ENCODE results near the gene DCC. TPM values are rescaled to one million over a fixed set of nuclear protein-coding genes. Genes with fewer than 3 reads are reported as not detected.

The DCC gene
- total RNA-seq, 1 donor from 2014 or later = 0.24 TPM

GRCh38 chr18:53489266-53489665 is 1149.3 kb downstream of the DCC start:
- Mint-ChIP-seq H3K27ac (ENCODE audit: unreplicated experiment) (no peak overlapping the region), H3K36me3 (ENCODE audit: unreplicated experiment) (no peaks in the 10 kb centered on the region), H3K4me1 (ENCODE audit: unreplicated experiment) (peaks cover 2% of the 10 kb centered on the region), H3K4me3 (ENCODE audit: unreplicated experiment) (no peak overlapping the region), H3K9me3 (ENCODE audit: unreplicated experiment) (peaks cover 13% of the 10 kb centered on the region), H3K27me3 (ENCODE audit: unreplicated experiment) (no peaks in the 10 kb centered on the region)
- DNase-seq (ENCODE audit: extremely low spot score, unreplicated experiment) = no peak
- TF ChIP-seq, protein P1, sequence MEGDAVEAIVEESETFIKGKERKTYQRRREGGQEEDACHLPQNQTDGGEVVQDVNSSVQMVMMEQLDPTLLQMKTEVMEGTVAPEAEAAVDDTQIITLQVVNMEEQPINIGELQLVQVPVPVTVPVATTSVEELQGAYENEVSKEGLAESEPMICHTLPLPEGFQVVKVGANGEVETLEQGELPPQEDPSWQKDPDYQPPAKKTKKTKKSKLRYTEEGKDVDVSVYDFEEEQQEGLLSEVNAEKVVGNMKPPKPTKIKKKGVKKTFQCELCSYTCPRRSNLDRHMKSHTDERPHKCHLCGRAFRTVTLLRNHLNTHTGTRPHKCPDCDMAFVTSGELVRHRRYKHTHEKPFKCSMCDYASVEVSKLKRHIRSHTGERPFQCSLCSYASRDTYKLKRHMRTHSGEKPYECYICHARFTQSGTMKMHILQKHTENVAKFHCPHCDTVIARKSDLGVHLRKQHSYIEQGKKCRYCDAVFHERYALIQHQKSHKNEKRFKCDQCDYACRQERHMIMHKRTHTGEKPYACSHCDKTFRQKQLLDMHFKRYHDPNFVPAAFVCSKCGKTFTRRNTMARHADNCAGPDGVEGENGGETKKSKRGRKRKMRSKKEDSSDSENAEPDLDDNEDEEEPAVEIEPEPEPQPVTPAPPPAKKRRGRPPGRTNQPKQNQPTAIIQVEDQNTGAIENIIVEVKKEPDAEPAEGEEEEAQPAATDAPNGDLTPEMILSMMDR (IDR thresholded peaks at IDR 0.05) = no peak

DNA sequence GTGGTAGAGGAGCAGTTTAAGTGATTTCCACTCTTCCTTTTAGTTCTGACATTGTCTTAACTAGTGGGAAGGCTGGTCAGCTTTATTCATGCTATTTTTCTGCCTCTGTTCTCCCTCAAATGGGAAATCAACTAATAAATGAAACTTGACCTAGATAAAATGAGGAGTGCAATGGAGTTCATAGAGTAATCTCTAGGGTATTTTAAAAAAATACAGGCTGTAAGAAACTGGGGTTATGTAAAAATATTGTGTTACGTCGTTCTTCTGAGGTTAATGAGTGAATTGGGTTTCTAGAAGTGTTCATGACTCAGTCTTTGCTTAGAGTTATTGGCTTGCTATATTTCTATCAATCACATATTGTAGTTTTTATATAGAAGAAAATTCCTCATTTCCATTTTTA is 1150.0 kb downstream of the DCC start:
- H3K4me1 Mint-ChIP-seq (ENCODE audit: unreplicated experiment) = peaks cover 2% of the 10 kb centered on the region
- no peak for DNase-seq (ENCODE audit: extremely low spot score, unreplicated experiment)
- H3K4me3 Mint-ChIP-seq (ENCODE audit: unreplicated experiment) = no peak overlapping the region
- H3K36me3 Mint-ChIP-seq (ENCODE audit: unreplicated experiment) = no peaks in the 10 kb centered on the region
- TF ChIP-seq, protein P1 (IDR thresholded peaks at IDR 0.05) = no peak
- peaks cover 13% of the 10 kb centered on the region for H3K9me3 Mint-ChIP-seq (ENCODE audit: unreplicated experiment)
- H3K27me3 Mint-ChIP-seq (ENCODE audit: unreplicated experiment) = no peaks in the 10 kb centered on the region
- H3K27ac Mint-ChIP-seq (ENCODE audit: unreplicated experiment) = no peak overlapping the region

DNA sequence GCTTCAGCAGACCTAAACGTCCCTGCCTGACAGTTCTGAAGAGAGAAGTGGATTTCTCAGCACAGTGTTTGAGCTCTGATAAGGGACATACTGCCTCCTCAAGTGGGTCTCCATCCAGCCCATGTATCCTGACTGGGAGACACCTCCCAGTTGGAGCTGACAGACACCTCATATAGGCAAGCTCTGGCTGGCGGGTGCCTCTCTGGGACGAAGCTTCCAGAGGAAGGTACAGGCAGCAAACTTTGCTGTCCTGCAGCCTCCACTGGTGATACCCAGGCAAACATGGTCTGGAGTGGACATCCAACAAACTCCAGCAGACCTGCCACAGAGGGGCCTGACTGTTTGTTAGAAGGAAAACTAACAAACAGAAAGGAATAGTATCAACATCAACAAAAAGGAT is 1156.0 kb downstream of the DCC start:
- no peak overlapping the region for H3K4me3 Mint-ChIP-seq (ENCODE audit: unreplicated experiment)
- DNase-seq (ENCODE audit: extremely low spot score, unreplicated experiment) = no peak
- H3K9me3 Mint-ChIP-seq (ENCODE audit: unreplicated experiment) = peaks cover 13% of the 10 kb centered on the region
- H3K36me3 Mint-ChIP-seq (ENCODE audit: unreplicated experiment) = no peaks in the 10 kb centered on the region
- H3K27me3 Mint-ChIP-seq (ENCODE audit: unreplicated experiment) = no peaks in the 10 kb centered on the region
- no peaks in the 10 kb centered on the region for H3K4me1 Mint-ChIP-seq (ENCODE audit: unreplicated experiment)
- TF ChIP-seq, protein P1 (IDR thresholded peaks at IDR 0.05) = no peak
- H3K27ac Mint-ChIP-seq (ENCODE audit: unreplicated experiment) = no peak overlapping the region

DNA sequence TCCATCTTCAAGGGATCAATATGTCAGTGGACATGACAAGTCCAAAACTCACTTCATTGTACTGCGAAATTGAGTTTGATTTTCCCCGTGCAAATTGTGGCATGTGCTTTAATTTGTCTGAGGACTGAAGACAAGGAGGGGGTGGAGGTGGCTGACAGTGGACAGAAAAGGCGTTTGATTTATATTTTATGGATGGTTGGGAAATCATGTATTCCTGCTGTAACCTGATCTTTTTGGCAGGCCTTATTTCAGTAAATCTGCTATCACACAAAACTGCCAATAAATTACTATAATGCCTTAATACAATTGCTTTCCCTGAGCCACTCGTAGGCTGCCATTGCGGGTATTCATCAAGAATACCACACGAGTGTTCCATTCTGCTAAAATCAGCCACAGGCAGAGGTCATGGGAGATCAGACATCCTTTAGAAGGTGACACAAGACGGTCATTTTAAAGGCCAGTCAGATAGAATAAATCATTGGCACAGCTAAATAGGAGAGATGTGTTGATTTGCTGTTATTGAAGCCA is 1164.0 kb downstream of the DCC start:
- Mint-ChIP-seq H3K36me3 (ENCODE audit: unreplicated experiment) (no peaks in the 10 kb centered on the region), H3K4me3 (ENCODE audit: unreplicated experiment) (no peak overlapping the region), H3K27ac (ENCODE audit: unreplicated experiment) (no peak overlapping the region), H3K4me1 (ENCODE audit: unreplicated experiment) (no peaks in the 10 kb centered on the region), H3K27me3 (ENCODE audit: unreplicated experiment) (no peaks in the 10 kb centered on the region), H3K9me3 (ENCODE audit: unreplicated experiment) (peaks cover 10% of the 10 kb centered on the region)
- TF ChIP-seq, protein P1 (IDR thresholded peaks at IDR 0.05) = no peak
- DNase-seq (ENCODE audit: extremely low spot score, unreplicated experiment) = no peak

DNA sequence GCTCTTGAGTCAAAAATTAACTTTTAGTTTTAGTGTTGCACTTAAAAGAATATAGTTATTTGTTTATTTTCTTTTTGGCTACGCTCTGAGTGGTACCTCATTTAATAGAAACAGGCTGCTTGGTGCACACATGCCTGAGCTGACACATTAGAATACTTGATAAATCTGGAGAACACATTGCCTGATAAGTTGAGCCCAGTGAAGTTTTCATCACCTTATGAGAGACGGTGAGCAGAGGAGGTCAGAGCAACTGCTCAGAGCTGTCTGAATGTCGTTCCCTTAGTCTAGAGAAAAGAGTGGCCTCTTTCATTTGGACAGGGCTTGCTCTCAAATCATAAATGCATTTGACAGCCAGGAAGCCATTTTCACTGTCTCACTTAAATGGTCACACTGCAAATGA is 1168.5 kb downstream of the DCC start:
- no peaks in the 10 kb centered on the region for H3K36me3 Mint-ChIP-seq (ENCODE audit: unreplicated experiment)
- H3K9me3 Mint-ChIP-seq (ENCODE audit: unreplicated experiment) = peaks cover 21% of the 10 kb centered on the region
- no peak for DNase-seq (ENCODE audit: extremely low spot score, unreplicated experiment)
- no peaks in the 10 kb centered on the region for H3K4me1 Mint-ChIP-seq (ENCODE audit: unreplicated experiment)
- no peak overlapping the region for H3K4me3 Mint-ChIP-seq (ENCODE audit: unreplicated experiment)
- no peaks in the 10 kb centered on the region for H3K27me3 Mint-ChIP-seq (ENCODE audit: unreplicated experiment)
- TF ChIP-seq, protein P1 (IDR thresholded peaks at IDR 0.05) = no peak
- H3K27ac Mint-ChIP-seq (ENCODE audit: unreplicated experiment) = no peak overlapping the region
